ENCODE measurements around the gene GJA4.
"Not testable (repeated sequence)": the region's sequence is repeated elsewhere in the genome, so short reads cannot be mapped to it uniquely, and the experiment has no call there.

GJA4 gene

GRCh38 chr1:34792424-34792823 is 375 bp upstream of the GJA4 start:
- DNase-seq (ENCODE audit: low spot score) = no peak

GRCh38 chr1:34794001-34794789 is 1.4 kb downstream of the GJA4 start:
- DNase-seq (ENCODE audit: low spot score) = no peak

- DNase-seq (ENCODE audit: low spot score) = no peak
These were observed 2.0 kb downstream of the GJA4 start for GRCh38 chr1:34794790-34795180.

GRCh38 chr1:34795916-34796315 is 3.1 kb downstream of the GJA4 start:
- DNase-seq (ENCODE audit: low spot score) = no peak

GRCh38 chr1:34796990-34797389 is 4.2 kb downstream of the GJA4 start:
- no peak for DNase-seq (ENCODE audit: low spot score)

- no peak for DNase-seq (ENCODE audit: low spot score)
These were observed 7.4 kb downstream of the GJA4 start for GRCh38 chr1:34800214-34800613.

- no peak for DNase-seq (ENCODE audit: low spot score)
These were observed 11.0 kb downstream of the GJA4 start for GRCh38 chr1:34803770-34804169.

GRCh38 chr1:34806396-34806795 is 13.6 kb downstream of the GJA4 start:
- no peak for DNase-seq (ENCODE audit: low spot score)

GRCh38 chr1:34808051-34808810 is 15.4 kb downstream of the GJA4 start:
- DNase-seq (ENCODE audit: low spot score) = no peak

- DNase-seq (ENCODE audit: low spot score) = not testable (repeated sequence)
These were observed 18.0 kb downstream of the GJA4 start for GRCh38 chr1:34810781-34811180.

- DNase-seq (ENCODE audit: low spot score) = no peak
These were observed 23.5 kb downstream of the GJA4 start for GRCh38 chr1:34816332-34816731.

GRCh38 chr1:34816778-34817177 is 24.0 kb downstream of the GJA4 start:
- DNase-seq (ENCODE audit: low spot score) = no peak

GRCh38 chr1:34818862-34819261 is 26.1 kb downstream of the GJA4 start:
- DNase-seq (ENCODE audit: low spot score) = not testable (repeated sequence)

GRCh38 chr1:34822202-34822601 is 29.4 kb downstream of the GJA4 start:
- no peak for DNase-seq (ENCODE audit: low spot score)

GRCh38 chr1:34824817-34825454 is 32.1 kb downstream of the GJA4 start:
- no peak for DNase-seq (ENCODE audit: low spot score)

- DNase-seq (ENCODE audit: low spot score) = no peak
These were observed 32.8 kb downstream of the GJA4 start for GRCh38 chr1:34825455-34826091.

- no peak for DNase-seq (ENCODE audit: low spot score)
These were observed 34.6 kb downstream of the GJA4 start for GRCh38 chr1:34827341-34827941.

- no peak for DNase-seq (ENCODE audit: low spot score)
These were observed 35.8 kb downstream of the GJA4 start for GRCh38 chr1:34828611-34829010.

- no peak for DNase-seq (ENCODE audit: low spot score)
These were observed 36.5 kb downstream of the GJA4 start for GRCh38 chr1:34829250-34829649.

GRCh38 chr1:34831721-34832246 is 39.0 kb downstream of the GJA4 start:
- DNase-seq (ENCODE audit: low spot score) = no peak

GRCh38 chr1:34833711-34834110 is 40.9 kb downstream of the GJA4 start:
- no peak for DNase-seq (ENCODE audit: low spot score)
